HTR-8/SVneo (cell line): ENCODE results near the gene SETBP1.

Source experiments
- DNase-seq: peaks from one replicate; pipeline ENCODE4 v3.0.0; 2011; ENCODE audit warnings: low spot score, mixed read lengths; ENCODE audit not compliant: insufficient read length
- FAIRE-seq: peaks from 2 replicates; lab custom pipeline; 2011; peaks lifted over from hg19 to GRCh38; lab: Jason Lieb, UNC

SETBP1 gene

DNA sequence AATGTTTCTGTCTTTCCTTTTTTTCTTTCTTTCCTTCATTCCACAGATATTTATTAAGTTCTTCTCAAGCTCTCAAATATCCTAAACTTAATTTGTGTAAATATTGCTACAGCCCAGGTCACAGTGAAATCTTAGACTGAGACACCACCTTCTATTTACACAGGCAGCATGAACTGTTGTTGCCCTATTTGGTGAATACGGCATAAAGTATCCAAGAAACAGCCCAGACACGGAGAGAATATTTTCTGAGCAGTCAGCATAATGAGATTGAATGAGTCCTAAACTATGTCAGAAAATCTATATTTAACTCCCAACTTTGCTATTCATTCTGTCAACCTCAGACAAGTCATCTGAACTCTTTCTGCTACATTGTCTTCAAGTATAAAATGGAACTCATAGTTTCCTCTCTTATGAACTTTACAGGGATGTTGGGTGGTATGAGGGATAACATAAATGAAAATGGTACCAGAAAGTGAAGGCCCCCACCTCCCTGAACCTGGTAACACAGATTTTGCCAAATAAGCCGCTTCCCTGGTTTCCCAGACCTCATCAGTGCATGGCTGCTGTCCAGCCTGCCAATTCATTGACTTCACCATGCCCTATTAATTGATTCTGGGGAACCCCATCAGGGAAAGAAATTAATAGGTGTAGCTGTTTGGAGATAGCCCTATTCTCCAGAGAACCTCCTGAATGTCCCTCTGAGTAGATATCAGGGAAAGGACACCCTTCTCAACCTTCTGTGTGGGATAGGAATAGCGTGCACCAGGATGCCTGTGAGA, 235.9 kb downstream of the SETBP1 start:
- DNase-seq (no peak), FAIRE-seq (no peak)

DNA sequence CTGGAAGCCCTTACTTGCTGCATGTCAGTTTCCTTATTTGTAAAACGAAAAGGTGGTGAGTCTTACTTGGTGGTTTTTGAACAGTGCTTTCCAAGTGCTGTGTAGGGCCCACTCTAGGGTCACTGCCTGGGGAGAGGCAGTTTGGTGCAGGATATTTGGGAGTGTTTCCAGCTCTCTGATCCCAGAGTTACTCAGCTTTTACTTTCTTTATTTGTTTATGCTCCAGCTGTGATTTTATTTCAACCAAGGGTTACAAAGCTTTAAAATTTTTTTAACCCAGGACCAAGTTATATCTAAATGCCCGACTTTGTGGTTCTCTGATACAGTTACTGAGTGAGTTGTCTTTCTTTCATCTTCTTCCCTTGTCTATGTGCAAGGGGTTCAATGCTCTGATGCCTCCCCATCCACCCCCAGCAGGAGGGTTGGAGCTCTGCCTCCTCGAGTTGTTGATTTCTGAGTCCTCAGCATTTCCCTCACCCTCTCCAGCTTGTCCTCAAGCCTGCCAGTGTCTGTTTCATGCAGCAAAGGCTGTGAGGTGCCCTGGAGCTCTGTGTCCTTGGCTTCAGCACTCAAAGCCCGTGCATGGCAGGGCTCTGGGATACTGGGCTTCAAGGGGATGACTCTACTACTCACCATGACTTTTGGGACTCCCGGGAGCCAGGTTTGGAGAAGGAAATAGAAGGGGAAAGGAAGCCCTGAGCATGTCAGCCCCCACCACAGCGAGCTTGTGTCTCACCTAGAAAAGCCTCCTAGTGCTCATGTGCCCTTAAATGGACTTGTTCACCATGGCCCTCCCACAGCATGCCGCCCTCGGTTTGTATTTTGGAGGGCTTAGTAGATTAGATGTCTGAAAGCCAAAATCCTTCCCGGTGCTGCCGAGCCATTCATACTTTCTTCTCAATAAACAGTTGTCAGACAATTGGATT, 236.8 kb downstream of the SETBP1 start:
- no peak for DNase-seq
- no peak for FAIRE-seq

DNA sequence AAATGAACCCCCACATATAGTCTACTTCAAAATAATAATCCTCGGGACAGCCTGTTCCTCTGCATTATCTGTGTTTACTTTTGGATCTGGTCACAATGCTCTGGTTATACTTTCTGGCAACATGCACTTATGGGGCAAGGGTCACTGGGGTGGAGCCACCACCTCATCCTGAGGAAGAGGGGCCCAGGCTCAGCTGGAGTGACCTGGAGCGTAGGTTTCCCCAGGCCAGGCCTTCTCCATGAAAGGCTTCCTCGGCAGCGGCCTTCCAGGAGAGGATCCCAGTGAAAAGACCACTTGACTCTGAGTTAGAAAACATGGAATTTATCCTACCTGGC, 237.4 kb downstream of the SETBP1 start:
- FAIRE-seq (no peak), DNase-seq (no peak)

DNA sequence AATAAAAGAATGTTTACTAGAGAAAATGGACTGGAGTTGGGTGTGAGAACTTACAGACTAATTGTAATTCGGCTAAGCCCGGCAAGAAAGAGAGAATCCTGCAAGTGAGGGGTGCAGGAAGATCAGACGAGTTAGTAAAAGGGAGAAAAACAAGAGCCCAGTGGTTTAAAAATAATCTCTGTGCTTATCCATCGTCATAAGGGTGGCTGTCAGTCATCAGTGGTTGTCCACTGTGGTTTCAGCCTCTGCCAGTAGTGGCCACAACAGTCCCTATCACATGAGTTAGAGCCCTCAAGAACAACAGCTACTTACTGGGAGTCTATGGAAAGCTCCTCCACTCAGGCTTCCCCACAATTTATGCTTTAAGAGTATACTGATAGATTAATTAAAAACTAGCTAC, 239.8 kb downstream of the SETBP1 start:
- DNase-seq = no peak

DNA sequence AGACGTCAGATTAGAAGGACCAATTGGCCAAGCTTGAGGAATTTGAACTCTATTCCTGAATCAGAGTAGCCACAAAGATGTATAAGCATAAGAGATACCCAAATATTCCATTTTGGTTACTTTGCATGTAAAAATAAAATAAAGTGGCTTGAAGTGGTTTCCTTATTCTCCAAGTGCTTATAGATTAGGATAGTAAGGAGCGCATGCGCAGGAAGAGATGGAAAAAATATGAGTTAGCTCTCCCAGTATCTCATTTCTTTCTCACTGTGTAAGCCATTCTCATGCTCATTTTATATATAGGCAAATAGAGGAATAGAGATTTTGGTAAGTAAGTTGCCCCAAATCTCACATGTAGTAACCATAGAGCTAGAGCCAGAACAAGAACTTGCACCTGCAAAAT, 241.3 kb downstream of the SETBP1 start:
- no peak for DNase-seq
- no peak for FAIRE-seq

More for the DNA sequence above, 239.8 kb downstream of the SETBP1 start:
- FAIRE-seq = no peak

DNA sequence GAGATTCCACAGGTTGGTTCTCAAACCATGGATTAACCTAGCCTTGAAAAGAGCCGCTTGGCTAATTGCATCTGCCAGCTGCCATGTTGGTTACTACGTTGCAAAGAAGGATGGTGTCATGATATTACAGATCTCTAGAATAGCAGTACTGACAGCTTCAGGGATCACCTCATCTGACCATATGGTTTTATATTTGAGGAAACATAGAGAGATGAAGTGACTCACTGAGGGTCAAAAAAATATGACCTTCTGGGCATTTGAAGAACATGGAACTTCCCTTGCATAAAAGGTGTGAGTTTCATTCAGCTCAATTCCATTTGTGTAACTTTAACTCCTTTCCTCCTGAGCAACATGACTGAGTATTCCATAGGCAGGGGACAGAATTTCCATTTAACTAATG, 242.3 kb downstream of the SETBP1 start:
- DNase-seq = no peak
- FAIRE-seq = no peak

DNA sequence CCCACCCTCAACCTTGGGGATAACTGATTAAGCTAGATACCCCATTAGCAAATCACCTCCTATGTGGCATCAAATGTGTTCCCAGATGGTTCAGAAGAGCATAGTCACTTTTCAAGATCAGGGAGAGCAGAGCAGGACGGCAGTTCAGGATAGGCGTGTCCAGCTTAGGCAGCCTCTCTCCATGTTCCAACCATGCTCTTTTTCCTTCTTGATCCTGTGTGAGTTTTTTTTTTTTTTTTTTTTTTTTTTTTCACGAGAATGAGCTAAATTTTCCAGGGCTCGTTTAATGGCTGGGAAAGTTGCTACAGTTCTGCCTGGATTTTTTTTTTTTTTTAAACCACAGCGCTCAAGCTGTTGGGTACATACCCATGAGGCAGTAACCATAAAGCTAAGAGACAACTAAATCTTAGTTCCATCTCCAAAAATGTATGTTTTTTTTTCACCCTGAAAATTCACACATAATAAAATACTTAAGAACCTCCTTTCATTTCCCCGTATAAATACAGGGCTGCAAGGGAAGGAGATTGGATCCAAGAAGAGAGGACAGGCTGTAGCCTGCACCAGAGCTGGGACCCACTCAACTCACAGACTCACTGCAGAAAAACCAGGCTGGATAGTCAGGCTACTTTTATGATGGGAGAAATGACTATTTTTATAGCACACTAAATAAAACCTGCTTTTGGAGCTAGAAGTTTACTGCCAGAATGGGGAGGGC, 244.3 kb downstream of the SETBP1 start:
- FAIRE-seq = no peak
- DNase-seq = no peak

DNA sequence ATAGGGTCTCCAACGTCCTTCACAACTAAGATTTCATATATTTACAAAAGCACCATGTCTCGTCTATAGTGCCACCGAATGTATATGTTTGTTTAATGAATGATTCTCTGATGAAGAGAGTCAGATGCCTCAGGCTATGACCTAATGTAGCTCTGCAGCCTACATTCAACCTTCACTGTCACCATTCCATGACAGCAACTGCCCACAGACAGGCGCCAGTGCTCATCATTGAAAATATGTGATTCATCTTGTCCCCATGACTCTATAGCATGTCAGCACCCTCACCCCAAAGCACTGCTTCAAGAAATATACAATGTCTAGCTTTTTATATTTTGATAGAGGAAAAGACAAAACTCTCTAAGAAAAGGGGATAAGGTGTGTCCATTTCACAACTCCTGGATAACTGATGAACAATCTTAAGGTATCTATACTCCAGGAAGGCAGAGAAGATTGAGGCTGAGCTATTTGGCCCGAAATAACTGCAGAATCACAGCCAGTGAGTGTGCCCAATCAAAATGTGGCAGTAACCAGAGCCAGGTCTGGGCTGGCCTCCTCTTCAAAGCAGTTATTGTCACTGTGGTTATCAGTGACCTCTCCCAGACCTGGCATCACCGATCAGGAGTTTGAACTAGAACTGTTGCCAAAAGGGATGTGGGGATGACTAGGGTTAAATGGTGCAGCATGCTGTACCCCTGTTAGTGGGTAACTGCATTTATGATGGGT, 246.6 kb downstream of the SETBP1 start:
- FAIRE-seq = no peak
- DNase-seq = no peak

DNA sequence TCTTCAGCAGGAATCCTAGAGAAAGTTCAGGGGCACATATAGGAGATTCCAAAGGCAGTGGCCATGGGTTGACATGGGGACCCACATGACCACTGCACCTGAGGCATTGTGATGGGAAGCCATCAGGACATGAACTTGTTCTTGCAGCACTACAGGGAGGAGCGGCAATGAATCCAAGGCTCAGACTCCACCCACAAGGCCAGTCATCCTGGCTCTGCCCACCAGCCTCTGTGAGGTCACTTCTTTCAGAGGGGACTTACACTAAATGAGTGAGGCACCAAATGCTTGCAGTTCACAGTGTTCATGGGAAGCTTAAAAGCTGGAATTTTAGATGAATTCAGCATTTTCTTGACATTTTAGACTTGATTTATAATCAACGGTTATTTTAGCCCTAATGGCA, 254.2 kb downstream of the SETBP1 start:
- FAIRE-seq (no peak), DNase-seq (no peak)

DNA sequence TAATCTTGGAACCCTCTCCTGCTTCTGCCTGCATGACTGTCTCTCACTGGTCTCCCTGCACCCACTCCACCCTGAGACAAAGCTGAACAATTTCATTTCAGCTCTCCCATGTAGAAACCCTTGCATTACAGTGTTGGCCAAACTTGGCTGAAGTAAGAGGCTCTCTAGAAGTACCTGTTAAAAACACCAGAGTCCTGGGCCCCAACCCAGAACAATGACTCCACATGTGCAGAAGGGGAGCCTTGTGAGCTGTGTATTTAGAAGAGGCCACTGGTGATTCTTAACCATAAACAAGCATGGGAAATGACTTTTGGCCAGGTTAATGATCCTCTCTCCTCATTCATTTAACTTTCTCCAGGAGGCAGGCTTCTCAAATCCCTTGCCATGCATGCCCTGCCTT, 254.8 kb downstream of the SETBP1 start:
- FAIRE-seq = no peak
- DNase-seq = no peak

DNA sequence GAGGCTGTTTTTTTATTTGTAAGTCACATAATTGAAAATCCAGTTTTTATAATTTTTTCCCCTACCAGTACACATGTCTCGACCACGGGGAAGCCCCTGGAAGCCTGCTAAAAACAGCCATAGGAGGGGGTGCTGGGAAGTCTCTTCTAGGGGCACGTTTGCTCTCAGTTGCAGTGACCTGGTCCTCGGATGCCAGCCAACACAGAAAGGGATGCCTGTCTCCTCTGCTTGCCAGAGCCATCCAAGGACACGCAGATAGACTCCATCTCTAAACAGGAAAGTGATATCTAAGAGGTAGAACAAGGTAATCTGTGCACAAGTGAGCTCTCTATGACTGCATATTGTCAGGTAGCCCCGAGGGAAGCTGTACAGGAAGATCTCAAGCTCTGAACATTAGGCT, 255.8 kb downstream of the SETBP1 start:
- DNase-seq (no peak), FAIRE-seq (no peak)

DNA sequence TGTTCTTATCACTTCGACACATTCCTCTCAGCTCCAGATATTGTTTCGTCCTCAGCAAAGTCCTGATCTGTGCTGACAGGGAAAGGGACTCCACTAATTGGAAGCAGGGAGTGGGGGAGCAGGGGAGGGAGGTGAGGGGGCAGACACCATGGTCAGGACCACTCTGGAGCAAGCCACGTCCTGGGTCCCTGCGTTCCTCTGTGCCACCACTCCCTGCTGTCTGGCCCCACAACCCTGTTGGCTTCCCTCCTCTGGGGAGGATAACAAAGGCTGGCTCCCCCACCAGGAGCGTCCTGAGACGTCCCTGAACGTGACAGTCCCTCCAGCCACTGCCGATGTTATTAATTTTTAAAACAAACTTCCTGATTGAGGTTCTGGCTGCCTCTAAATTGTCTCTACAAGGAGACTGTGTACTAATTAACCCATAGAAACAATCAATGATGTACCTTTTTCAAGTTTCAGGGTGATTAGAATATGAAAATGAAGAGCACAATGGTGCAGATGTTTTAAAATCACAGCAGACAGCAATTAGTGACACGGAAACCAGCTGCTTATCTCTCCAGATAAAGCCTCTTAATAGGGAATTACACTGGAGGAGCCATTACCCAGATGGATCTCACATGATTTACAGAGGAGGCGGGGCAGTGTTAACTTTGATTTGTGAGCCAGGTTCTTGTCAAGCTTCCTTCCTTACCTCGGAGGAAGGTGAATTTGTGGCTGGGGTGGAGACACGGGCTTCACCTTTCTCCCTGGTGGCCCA, 257.5 kb downstream of the SETBP1 start:
- DNase-seq = no peak
- no peak for FAIRE-seq

DNA sequence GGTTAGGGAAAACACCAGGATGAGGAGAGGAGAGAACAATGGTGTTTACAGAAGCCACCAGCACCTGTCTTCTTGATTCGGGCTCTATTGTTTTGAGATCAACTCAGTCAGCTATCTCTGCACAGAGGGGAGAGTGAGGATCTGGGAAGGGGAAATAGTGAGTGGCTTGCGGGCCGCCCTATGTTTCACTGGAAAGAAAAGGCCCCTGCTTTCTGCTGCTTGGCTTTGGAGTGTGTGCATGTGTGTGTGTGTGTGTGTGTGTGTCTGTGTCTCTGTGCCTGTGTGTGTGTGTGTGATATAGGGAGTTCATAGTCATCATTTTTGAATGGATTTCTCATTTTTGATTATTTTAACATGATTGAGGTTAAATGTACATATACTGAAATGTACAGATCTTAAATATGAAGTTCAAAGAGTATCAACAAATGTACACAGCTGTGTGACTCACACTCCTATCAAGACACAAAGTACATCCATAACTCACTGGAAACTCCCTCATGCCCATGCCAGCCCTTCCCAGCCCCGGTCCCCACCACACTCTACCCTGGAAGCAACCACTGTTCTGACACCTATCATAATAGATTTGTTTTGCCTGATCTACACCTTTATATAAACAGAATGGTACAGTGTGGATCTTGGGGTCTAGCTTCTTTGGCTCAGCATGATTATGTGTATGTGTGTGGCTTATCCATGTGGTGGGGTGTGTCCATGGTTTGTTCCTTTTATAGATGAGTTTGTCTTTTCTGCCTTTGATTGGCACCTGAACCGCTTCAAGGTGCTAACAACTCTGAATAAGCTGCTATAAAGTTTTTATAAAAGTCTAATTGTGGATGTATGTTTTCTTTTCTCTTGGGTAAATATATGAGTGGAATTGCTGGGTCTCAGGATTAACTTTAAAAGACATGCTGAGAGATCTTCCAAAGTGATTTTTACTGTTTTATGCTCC, 258.3 kb downstream of the SETBP1 start:
- DNase-seq (no peak), FAIRE-seq (no peak)

DNA sequence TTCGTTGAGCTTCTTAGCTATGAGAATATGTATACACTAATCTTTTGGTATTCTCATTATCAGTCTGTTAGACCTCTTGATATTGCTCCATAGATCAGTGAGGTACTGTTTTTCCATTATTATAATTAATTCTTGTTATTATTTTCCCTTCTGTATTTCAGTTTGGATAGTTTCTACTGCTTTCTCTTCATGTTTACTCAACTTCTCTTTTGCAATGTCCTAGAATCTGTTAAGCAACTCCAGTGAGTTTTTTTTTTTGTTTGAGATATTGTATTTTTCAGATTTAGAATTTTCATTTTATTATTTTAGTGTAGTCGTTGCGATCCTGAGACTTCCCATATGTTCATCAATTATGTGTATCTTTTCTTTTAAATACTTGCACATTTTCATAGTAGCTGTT, 260.8 kb downstream of the SETBP1 start:
- DNase-seq = no peak
- no peak for FAIRE-seq

DNA sequence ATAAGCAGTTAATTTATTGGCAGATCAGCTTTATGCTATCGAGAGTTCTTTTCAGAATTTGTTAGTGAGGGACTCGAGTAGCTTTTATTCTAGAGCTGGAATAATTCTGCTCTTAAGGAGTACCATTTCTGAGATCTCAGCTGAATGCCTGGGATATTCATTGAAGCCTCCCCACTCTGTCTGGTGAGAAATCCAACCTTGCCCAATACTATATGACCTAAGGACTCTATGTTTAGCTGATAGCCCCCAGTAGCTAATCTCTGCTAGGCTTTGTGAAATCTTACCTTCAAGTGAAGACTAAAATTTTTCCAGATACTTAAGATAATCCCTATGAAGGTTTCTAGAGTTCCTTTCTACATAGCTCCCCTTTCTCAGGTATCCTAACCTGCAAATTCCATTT, 261.4 kb downstream of the SETBP1 start:
- DNase-seq (no peak), FAIRE-seq (no peak)

DNA sequence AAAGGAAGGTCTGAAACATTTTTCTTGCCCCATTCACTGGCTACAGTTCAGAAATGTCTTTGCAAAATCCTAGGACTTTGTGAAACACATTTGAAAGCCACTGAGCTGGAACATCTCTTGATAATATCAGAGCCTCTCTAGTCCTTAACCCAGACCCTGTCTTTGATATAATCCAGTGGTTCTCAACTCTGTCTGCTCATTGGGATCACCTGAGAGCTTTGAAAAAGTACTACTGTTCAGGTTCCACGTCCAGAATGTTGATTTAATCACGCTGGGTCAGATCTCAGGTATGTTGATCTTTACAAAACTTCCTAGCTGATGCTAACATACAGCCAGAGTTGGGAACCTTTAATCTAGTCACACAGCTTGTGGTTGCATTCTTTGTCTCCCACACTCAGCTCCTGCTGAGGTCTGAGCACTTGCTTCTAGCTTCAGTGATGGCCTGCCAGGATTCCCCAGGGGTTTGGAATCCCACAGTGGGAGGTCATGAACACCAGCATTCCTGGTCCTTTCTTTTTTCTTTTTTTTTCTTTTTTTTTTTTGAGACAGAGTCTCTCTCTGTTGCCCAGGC, 262.7 kb downstream of the SETBP1 start:
- no peak for FAIRE-seq

DNA sequence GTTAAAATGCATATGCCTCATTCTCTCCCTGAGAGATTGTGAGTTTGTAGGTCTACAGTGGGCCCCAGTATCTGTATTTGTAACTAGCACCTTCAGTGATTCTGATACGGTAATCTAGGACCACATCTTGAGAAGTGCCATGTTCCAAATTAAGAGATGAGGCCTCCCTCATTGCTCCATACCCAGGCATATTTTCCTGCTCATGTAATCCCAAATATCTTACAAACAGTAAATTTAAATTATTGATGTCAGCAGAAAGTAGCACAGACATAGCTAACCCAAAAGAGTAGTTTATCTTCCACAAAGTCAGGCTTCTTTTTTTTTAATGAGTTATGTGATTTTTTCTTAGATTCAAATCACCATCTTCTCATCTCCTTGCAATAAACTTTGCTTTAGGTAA, 263.8 kb downstream of the SETBP1 start:
- no peak for FAIRE-seq
- DNase-seq = no peak

More for the DNA sequence above, 262.7 kb downstream of the SETBP1 start:
- no peak for DNase-seq

DNA sequence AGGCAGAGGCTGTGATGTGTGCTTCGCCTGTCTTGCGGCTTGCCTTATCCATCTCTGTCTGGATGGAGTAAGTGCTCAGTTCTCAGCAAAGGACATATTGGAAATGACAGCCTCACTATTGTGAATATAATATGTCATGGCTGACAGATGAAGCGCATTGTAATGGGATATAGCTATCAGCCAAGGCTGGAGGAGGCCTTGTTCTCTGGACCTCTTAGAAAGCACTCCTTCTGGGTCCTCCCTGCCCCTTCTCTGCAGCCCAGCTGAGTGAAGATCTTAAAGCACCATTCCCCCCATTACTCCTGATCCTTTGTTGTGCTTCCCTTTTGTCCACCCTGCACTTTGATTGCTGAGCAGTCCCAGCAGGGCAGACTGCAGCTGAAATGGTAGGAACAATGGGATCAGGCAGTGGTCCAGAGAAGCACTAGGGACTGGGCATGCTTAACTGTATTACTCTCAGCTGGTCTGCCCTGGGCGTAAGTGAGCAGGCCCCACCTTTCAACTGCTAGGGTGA, 265.3 kb downstream of the SETBP1 start:
- FAIRE-seq (no peak), DNase-seq (no peak)
